ENCODE results near the gene CHST15.

Gene CHST15

GRCh38 chr10:123964953-123965352 lies 128.4 kb downstream of the CHST15 start:
- DNase-seq (ENCODE audit: low read depth) = no peak

DNA sequence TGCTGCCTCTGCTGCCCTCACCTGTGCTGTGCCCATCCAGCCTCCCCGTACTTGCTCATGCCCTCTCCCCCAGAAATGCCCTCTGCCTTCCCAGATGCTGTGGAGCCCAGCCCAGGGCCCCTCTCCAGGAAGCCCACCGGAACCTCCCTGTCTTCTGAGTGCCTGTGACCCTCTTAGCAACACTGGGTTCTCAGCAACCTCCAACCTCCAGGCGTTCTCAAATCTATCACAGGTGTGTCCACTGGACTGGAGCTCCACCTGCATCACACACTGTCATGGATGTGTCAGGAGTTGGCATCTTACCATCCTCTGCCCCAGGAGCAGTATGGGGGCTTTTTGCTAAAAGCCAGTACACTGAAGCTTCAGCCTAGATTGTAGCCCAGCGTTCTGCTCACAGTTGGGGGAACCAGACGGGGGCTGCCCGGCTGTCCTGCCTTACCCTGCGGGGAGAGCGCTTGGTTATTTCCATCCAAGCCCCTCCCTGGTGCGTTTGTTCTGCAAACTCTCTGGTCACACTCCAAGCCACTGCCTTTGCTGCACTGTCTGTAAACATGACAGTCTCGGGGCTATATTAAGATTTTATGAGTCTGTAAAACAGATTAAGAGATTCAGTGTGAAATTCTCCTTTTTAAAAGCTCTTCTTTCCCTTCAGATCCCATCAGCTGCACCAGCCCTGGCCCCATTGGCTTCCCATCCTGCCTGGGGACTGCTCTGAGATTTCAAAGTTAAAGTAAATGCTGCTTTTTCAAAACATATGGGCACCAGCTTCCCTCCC lies 130.5 kb downstream of the CHST15 start:
- no peak for DNase-seq (ENCODE audit: low read depth)

DNA sequence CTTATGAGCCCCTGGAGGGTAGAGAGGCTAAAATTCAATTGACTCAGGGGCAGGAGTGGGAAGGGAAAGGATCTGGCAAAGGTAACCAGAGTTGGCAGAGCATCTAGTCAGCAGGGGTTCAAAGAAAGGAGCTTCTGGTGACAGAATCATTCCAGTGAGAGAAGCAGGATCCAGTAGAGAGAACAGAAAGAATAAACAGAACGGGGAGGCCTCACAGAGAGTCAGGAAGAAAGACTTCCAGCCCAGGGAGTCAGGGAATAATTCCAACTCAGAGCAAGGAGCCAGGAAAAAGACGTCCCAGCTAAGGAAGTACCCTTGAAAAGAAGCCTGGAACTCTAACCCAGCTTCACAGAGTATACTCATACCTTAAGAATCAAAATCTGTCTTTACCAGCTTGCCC lies 135.2 kb downstream of the CHST15 start:
- no peak for DNase-seq (ENCODE audit: low read depth)

All from stimulated activated CD8-positive, alpha-beta memory T cell treated with anti-CD3 and anti-CD28 coated beads, Interleukin-12 subunit alpha, Interleukin-12 subunit beta, amount 100 ng/mL, for 4 hours (primary cell).